ENCODE data around the gene BSDC1. TPM values are rescaled to one million over a fixed set of nuclear protein-coding genes. Genes with fewer than 3 reads are reported as not detected.

Gene BSDC1
- polyA plus RNA-seq, 1 of the 3 experiments (the other 2 are of a cell fraction), result 51.0 TPM

DNA sequence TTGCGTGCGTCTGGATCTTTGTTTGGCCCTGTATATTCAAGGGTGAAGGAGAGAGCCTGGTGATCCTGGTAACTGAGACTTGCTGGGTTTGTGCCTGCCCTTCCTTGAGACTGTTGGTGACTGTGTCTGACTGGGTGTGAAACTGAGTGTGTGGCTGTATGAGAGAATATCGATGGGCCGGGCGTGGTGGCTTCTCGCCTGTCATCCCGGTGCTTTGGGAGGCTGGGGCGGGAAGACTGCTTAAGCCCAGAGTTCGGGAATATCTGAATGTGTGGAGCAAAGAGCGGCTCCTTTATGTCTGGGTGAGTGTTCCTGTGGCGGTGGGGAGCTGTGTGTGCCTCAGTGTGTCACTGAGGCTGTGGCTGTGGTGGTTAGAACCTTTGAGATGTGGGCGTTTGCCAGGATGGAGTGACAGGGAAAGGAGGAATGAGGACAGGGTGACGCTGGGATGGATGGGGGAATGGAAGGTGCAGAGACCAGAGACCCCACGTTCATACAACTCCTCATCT lies 55.5 kb downstream of the BSDC1 start:
- Histone ChIP-seq H3K36me3 (replicated peaks in 1 of 2; ENCODE audit: control insufficient read depth in 1 of 2, insufficient read depth in 2 of 2, low read length in 1 of 2) (peaks cover 7% of the 10 kb centered on the region in 2 experiments), H3K27me3 (ENCODE audit: insufficient read depth) (no peaks in the 10 kb centered on the region), H4K20me1 (ENCODE audit: insufficient read depth) (peaks cover 13% of the 10 kb centered on the region), H3K4me1 (ENCODE audit: control insufficient read depth in 1 of 2, insufficient read depth in 2 of 2, low read depth in 1 of 2, low read length in 1 of 2) (peaks cover 8 to 17% of the 10 kb centered on the region in 2 experiments; a peak in 3 of 4 replicates), H3K9me3 (no peaks in the 10 kb centered on the region), H3K9me2 (no peaks in the 10 kb centered on the region), H3K4me3 (ENCODE audit: low read depth in 2 of 2, low read length in 1 of 2) (no peak overlapping the region), H2AFZ (ENCODE audit: low read depth) (no peak overlapping the region), H3K9ac (no peak overlapping the region), H3F3A (replicated peaks; ENCODE audit: insufficient read depth) (peaks cover 6% of the 10 kb centered on the region), H3K79me2 (ENCODE audit: insufficient read depth) (peaks cover 22% of the 10 kb centered on the region), H3K4me2 (no peak overlapping the region), H3K27ac (ENCODE audit: low read depth in 2 of 2, low read length in 1 of 2) (no peak overlapping the region)
- no peak for DNase-seq
- CTCF ChIA-PET, result no interaction called here
- no peak for TF ChIP-seq GABPA (IDR thresholded peaks at IDR 0.05; ENCODE audit: low read depth)
- TF ChIP-seq TEAD4 (IDR thresholded peaks at IDR 0.05; ENCODE audit: borderline replicate concordance, insufficient read depth), result no peak
- no peak for TF ChIP-seq MEF2A (IDR thresholded peaks at IDR 0.05; ENCODE audit: borderline replicate concordance, low read depth)
- TF ChIP-seq YY1 (IDR thresholded peaks at IDR 0.05; ENCODE audit: low read depth), result no peak
- TF ChIP-seq, protein P1, sequence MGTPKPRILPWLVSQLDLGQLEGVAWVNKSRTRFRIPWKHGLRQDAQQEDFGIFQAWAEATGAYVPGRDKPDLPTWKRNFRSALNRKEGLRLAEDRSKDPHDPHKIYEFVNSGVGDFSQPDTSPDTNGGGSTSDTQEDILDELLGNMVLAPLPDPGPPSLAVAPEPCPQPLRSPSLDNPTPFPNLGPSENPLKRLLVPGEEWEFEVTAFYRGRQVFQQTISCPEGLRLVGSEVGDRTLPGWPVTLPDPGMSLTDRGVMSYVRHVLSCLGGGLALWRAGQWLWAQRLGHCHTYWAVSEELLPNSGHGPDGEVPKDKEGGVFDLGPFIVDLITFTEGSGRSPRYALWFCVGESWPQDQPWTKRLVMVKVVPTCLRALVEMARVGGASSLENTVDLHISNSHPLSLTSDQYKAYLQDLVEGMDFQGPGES (IDR thresholded peaks at IDR 0.05; ENCODE audit: low read depth, low read length), result no peak
- TF ChIP-seq, protein P2, sequence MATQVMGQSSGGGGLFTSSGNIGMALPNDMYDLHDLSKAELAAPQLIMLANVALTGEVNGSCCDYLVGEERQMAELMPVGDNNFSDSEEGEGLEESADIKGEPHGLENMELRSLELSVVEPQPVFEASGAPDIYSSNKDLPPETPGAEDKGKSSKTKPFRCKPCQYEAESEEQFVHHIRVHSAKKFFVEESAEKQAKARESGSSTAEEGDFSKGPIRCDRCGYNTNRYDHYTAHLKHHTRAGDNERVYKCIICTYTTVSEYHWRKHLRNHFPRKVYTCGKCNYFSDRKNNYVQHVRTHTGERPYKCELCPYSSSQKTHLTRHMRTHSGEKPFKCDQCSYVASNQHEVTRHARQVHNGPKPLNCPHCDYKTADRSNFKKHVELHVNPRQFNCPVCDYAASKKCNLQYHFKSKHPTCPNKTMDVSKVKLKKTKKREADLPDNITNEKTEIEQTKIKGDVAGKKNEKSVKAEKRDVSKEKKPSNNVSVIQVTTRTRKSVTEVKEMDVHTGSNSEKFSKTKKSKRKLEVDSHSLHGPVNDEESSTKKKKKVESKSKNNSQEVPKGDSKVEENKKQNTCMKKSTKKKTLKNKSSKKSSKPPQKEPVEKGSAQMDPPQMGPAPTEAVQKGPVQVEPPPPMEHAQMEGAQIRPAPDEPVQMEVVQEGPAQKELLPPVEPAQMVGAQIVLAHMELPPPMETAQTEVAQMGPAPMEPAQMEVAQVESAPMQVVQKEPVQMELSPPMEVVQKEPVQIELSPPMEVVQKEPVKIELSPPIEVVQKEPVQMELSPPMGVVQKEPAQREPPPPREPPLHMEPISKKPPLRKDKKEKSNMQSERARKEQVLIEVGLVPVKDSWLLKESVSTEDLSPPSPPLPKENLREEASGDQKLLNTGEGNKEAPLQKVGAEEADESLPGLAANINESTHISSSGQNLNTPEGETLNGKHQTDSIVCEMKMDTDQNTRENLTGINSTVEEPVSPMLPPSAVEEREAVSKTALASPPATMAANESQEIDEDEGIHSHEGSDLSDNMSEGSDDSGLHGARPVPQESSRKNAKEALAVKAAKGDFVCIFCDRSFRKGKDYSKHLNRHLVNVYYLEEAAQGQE (IDR thresholded peaks at IDR 0.05; ENCODE audit: low read depth, low read length), result no peak
- no peak for TF ChIP-seq RFX5 (IDR thresholded peaks at IDR 0.05; ENCODE audit: low read length)
- no peak for TF ChIP-seq JUND (IDR thresholded peaks at IDR 0.05)
- no peak for TF ChIP-seq RXRA (IDR thresholded peaks at IDR 0.05; ENCODE audit: borderline replicate concordance, low read depth)
- TF ChIP-seq RCOR1 (IDR thresholded peaks at IDR 0.05; ENCODE audit: low read length), result no peak
- TF ChIP-seq POLR2AphosphoS5 (IDR thresholded peaks at IDR 0.05; ENCODE audit: low read depth, low read length), result no peak
- TF ChIP-seq, protein P3, sequence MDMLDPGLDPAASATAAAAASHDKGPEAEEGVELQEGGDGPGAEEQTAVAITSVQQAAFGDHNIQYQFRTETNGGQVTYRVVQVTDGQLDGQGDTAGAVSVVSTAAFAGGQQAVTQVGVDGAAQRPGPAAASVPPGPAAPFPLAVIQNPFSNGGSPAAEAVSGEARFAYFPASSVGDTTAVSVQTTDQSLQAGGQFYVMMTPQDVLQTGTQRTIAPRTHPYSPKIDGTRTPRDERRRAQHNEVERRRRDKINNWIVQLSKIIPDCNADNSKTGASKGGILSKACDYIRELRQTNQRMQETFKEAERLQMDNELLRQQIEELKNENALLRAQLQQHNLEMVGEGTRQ (IDR thresholded peaks at IDR 0.05; ENCODE audit: borderline replicate concordance, low read depth, low read length), result no peak
- no peak for TF ChIP-seq EP300 (IDR thresholded peaks at IDR 0.05; ENCODE audit: borderline replicate concordance in 1 of 2, low read depth in 1 of 2, low read length in 1 of 2)
- no peak for TF ChIP-seq FOXM1 (IDR thresholded peaks at IDR 0.05; ENCODE audit: low read depth)
- TF ChIP-seq MXI1 (IDR thresholded peaks at IDR 0.05; ENCODE audit: low read depth, low read length), result no peak
- TF ChIP-seq, protein P4, sequence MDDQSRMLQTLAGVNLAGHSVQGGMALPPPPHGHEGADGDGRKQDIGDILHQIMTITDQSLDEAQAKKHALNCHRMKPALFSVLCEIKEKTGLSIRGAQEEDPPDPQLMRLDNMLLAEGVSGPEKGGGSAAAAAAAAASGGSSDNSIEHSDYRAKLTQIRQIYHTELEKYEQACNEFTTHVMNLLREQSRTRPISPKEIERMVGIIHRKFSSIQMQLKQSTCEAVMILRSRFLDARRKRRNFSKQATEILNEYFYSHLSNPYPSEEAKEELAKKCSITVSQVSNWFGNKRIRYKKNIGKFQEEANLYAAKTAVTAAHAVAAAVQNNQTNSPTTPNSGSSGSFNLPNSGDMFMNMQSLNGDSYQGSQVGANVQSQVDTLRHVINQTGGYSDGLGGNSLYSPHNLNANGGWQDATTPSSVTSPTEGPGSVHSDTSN (IDR thresholded peaks at IDR 0.05), result no peak
- no peak for TF ChIP-seq GATA2 (CRISPR knock-in tag; IDR thresholded peaks at IDR 0.05)
- TF ChIP-seq ELF1 (IDR thresholded peaks at IDR 0.05), result no peak
- 93% methylated on average over 14 of the region's 14 CpGs for WGBS (ENCODE audit: low lambda C conversion rate)
- POLR2A ChIA-PET, result no interaction called here

Data from SK-N-SH (cell line).